KMS-11 (cell line): ENCODE results near the gene GPR183.

ENCODE experiments used
- H2AFZ ChIP-seq: fragments of 200-600 bp; sonication (generic); 2 replicates; pipeline ENCODE4 v1.6.1; 2016; ENCODE audit warnings: antibody characterized with exemption, mixed run types, low read depth
- H3K27ac ChIP-seq: fragments of 200-600 bp; sonication (generic); 2 replicates; pipeline ENCODE4 v1.6.1; 2016; ENCODE audit warnings: mild to moderate bottlenecking, mixed run types
- H3K27me3 ChIP-seq: fragments of 200-600 bp; sonication (generic); 2 replicates; pipeline ENCODE4 v1.6.1; 2017; ENCODE audit warnings: mild to moderate bottlenecking, low read depth, mixed run types, moderate library complexity; ENCODE audit not compliant: insufficient read depth
- H3K36me3 ChIP-seq: fragments of 200-600 bp; sonication (generic); 2 replicates; pipeline ENCODE4 v1.6.1; 2017; ENCODE audit warnings: mild to moderate bottlenecking, mixed run types; ENCODE audit not compliant: insufficient read depth
- H3K4me1 ChIP-seq: fragments of 200-600 bp; sonication (generic); 2 replicates; pipeline ENCODE4 v1.6.1; 2016; ENCODE audit warnings: mild to moderate bottlenecking, low read depth, mixed run types; ENCODE audit not compliant: poor library complexity, severe bottlenecking
- H3K4me2 ChIP-seq: fragments of 200-600 bp; sonication (generic); 2 replicates; pipeline ENCODE4 v1.7.0; 2016; ENCODE audit warnings: mild to moderate bottlenecking, mixed run types
- H3K4me3 ChIP-seq: fragments of 200-600 bp; sonication (generic); IDR thresholded peaks from 2 replicates; pipeline ENCODE4 v1.6.1; 2017; ENCODE audit warnings: low read depth, low read length, mixed read lengths; ENCODE audit not compliant: insufficient read depth
- H3K79me2 ChIP-seq: fragments of 200-600 bp; sonication (generic); 2 replicates; pipeline ENCODE4 v1.6.1; 2016; ENCODE audit warnings: low read depth, mixed run types; ENCODE audit not compliant: insufficient read depth
- H3K9ac ChIP-seq: fragments of 200-600 bp; sonication (generic); 2 replicates; pipeline ENCODE4 v1.6.1; 2016; ENCODE audit warnings: mild to moderate bottlenecking, mixed run types
- H4K20me1 ChIP-seq: fragments of 200-600 bp; sonication (generic); 2 replicates; pipeline ENCODE4 v1.6.1; 2016; ENCODE audit warnings: mild to moderate bottlenecking, mixed run types; ENCODE audit not compliant: insufficient read depth
- CTCF ChIP-seq: fragments of 200-600 bp; sonication (generic); conservative IDR thresholded peaks from 2 replicates; pipeline ENCODE4 v1.6.1; 2017; ENCODE audit warnings: low read depth, mild to moderate bottlenecking, antibody characterized with exemption, low read length, moderate library complexity, mixed read lengths

GPR183 gene

GRCh38 chr13:99307247-99307646, at the start of gene GPR183:
GPR183 (minus strand) TSS chr13:99307399; CDS start chr13:99296145, 11,254 bp downstream.
- no peaks in the 10 kb centered on the region for H3K4me1 ChIP-seq
- H3K9ac ChIP-seq = no peak within 1 kb of the TSS
- H3K27me3 ChIP-seq = no peaks in the 10 kb centered on the region
- no peak within 1 kb of the TSS for H3K4me3 ChIP-seq
- no peak within 1 kb of the TSS for H2AFZ ChIP-seq
- no peaks in the 10 kb centered on the region for H3K79me2 ChIP-seq
- H3K27ac ChIP-seq = no peak within 1 kb of the TSS
- no peaks in the 10 kb centered on the region for H4K20me1 ChIP-seq
- TF ChIP-seq CTCF = no peak
- no peak within 1 kb of the TSS for H3K4me2 ChIP-seq
- no peaks in the 10 kb centered on the region for H3K36me3 ChIP-seq

- peaks cover 41% of the 10 kb centered on the region for H3K4me1 ChIP-seq
- no peaks in the 10 kb centered on the region for H3K36me3 ChIP-seq
- peak overlapping the region; percentile 83 for H3K27ac ChIP-seq
These were observed 49.3 kb upstream of the GPR183 start for GRCh38 chr13:99356262-99357091.

GRCh38 chr13:99356012-99356261, 48.7 kb upstream of the GPR183 start:
- no peak overlapping the region for H2AFZ ChIP-seq
- H3K4me3 ChIP-seq = no peak overlapping the region
- H3K36me3 ChIP-seq = no peaks in the 10 kb centered on the region
- H3K4me2 ChIP-seq = peak overlapping the region; percentile 42
- H4K20me1 ChIP-seq = no peaks in the 10 kb centered on the region
- no peaks in the 10 kb centered on the region for H3K27me3 ChIP-seq
- peak overlapping the region; percentile 56 for H3K9ac ChIP-seq
- H3K27ac ChIP-seq = peak overlapping the region; percentile 83
- no peak for TF ChIP-seq CTCF
- peaks cover 41% of the 10 kb centered on the region for H3K4me1 ChIP-seq
- no peaks in the 10 kb centered on the region for H3K79me2 ChIP-seq

More at GRCh38 chr13:99356262-99357091, 49.3 kb upstream of the GPR183 start:
- Histone ChIP-seq H4K20me1 (no peaks in the 10 kb centered on the region), H3K9ac (peak overlapping the region; percentile 56), H3K79me2 (no peaks in the 10 kb centered on the region), H3K27me3 (no peaks in the 10 kb centered on the region), H2AFZ (no peak overlapping the region), H3K4me2 (peak overlapping the region; percentile 42), H3K4me3 (no peak overlapping the region)
- TF ChIP-seq CTCF = no peak

- Histone ChIP-seq H3K4me3 (no peak overlapping the region), H3K4me2 (peak overlapping the region; percentile 42), H3K79me2 (no peaks in the 10 kb centered on the region), H3K36me3 (no peaks in the 10 kb centered on the region), H3K4me1 (peaks cover 41% of the 10 kb centered on the region), H2AFZ (no peak overlapping the region), H3K27me3 (no peaks in the 10 kb centered on the region), H3K9ac (peak overlapping the region; percentile 56), H4K20me1 (no peaks in the 10 kb centered on the region), H3K27ac (peak overlapping the region; percentile 83)
- TF ChIP-seq CTCF = no peak
These were observed 48.2 kb upstream of the GPR183 start for GRCh38 chr13:99355267-99356011.
